NCI-H2227 (cell line): Measurements from ENCODE around the gene RNF150.

Source experiments
- DNase-seq: peaks from one replicate; lab custom pipeline; 2025; ENCODE audit not compliant: unreplicated experiment; lab: John Stamatoyannopoulos, UW

The RNF150 gene

GRCh38 chr4:141132072-141132708 lies 1.1 kb downstream of the RNF150 start:
- peak; percentile 35 for DNase-seq

- DNase-seq, result no peak
These were observed 1.6 kb downstream of the RNF150 start for GRCh38 chr4:141131723-141132071.

- DNase-seq, result no peak
These were observed 2.2 kb downstream of the RNF150 start for GRCh38 chr4:141130947-141131605.

GRCh38 chr4:141127884-141128283 lies 5.4 kb downstream of the RNF150 start:
- DNase-seq, result no peak

- DNase-seq, result no peak
These were observed 6.5 kb downstream of the RNF150 start for GRCh38 chr4:141126769-141127168.

- no peak for DNase-seq
These were observed 9.0 kb downstream of the RNF150 start for GRCh38 chr4:141124224-141124623.

GRCh38 chr4:141121768-141122454 lies 11.4 kb downstream of the RNF150 start:
- no peak for DNase-seq

- peak; percentile 20 for DNase-seq
These were observed 12.2 kb downstream of the RNF150 start for GRCh38 chr4:141121101-141121500.

GRCh38 chr4:141120036-141120593 lies 13.2 kb downstream of the RNF150 start:
- DNase-seq, result no peak

GRCh38 chr4:141119071-141119470 lies 14.2 kb downstream of the RNF150 start:
- DNase-seq, result no peak

- no peak for DNase-seq
These were observed 14.9 kb downstream of the RNF150 start for GRCh38 chr4:141118381-141118780.

GRCh38 chr4:141117935-141118334 lies 15.3 kb downstream of the RNF150 start:
- DNase-seq, result no peak

GRCh38 chr4:141109983-141110382 lies 23.3 kb downstream of the RNF150 start:
- no peak for DNase-seq

- DNase-seq, result no peak
These were observed 25.3 kb downstream of the RNF150 start for GRCh38 chr4:141107927-141108326.

GRCh38 chr4:141102367-141102766 lies 30.9 kb downstream of the RNF150 start:
- DNase-seq, result no peak

- no peak for DNase-seq
These were observed 31.8 kb downstream of the RNF150 start for GRCh38 chr4:141101511-141101910.

- DNase-seq, result no peak
These were observed 33.9 kb downstream of the RNF150 start for GRCh38 chr4:141099326-141099725.

- DNase-seq, result no peak
These were observed 35.1 kb downstream of the RNF150 start for GRCh38 chr4:141098163-141098562.

- DNase-seq, result no peak
These were observed 42.8 kb downstream of the RNF150 start for GRCh38 chr4:141090473-141090872.

- DNase-seq, result peak; percentile 30
These were observed 51.3 kb downstream of the RNF150 start for GRCh38 chr4:141081921-141082395.

- no peak for DNase-seq
These were observed 52.6 kb downstream of the RNF150 start for GRCh38 chr4:141080668-141081067.

GRCh38 chr4:141079393-141079930 lies 53.8 kb downstream of the RNF150 start:
- DNase-seq, result no peak
